OCI-LY7 (cell line): ENCODE measurements around the gene ACTL9.

Experiments
- CTCF ChIP-seq: fragments of 200-600 bp; sonication (generic); conservative IDR thresholded peaks from 2 replicates; pipeline ENCODE4 v1.5.1; 2014; ENCODE audit warnings: mild to moderate bottlenecking, antibody characterized with exemption, low read length, moderate library complexity, mixed read lengths
- EZH2phosphoT487 ChIP-seq: fragments of 200-600 bp; sonication (generic); IDR thresholded peaks from 2 replicates; pipeline ENCODE4 v1.6.1; 2018; ENCODE audit warnings: low read depth, borderline replicate concordance, mild to moderate bottlenecking, mixed run types, antibody characterized with exemption, low read length, moderate library complexity, mixed read lengths

- TF ChIP-seq CTCF (no peak), EZH2phosphoT487 (no peak)
Measured at GRCh38 chr19:8700956-8701355, 2.4 kb upstream of the ACTL9 start.
